Ectodermal cell (in vitro differentiated cells): ENCODE measurements around the gene OR6C74. TPM values are rescaled to one million over a fixed set of nuclear protein-coding genes. Genes with fewer than 3 reads are reported as not detected.

Source experiments
- H3K27ac ChIP-seq: 2 replicates; pipeline ENCODE4 v1.7.0; 2013; ENCODE audit warnings: mild to moderate bottlenecking, low read depth, low read length; ENCODE audit not compliant: insufficient read depth, poor library complexity, severe bottlenecking
- H3K27me3 ChIP-seq: 2 replicates; pipeline ENCODE4 v1.7.0; 2013; ENCODE audit warnings: mild to moderate bottlenecking, low read length; ENCODE audit not compliant: insufficient read depth, control insufficient read depth, poor library complexity, severe bottlenecking
- H3K36me3 ChIP-seq: one replicate; pipeline ENCODE4 v1.7.0; 2013; ENCODE audit warnings: low read length; ENCODE audit not compliant: control insufficient read depth, insufficient read depth
- H3K4me1 ChIP-seq: one replicate; pipeline ENCODE4 v1.7.0; 2013; ENCODE audit warnings: low read length; ENCODE audit not compliant: control insufficient read depth, insufficient read depth
- H3K4me3 ChIP-seq: 2 replicates; pipeline ENCODE4 v1.7.0; 2013; ENCODE audit warnings: low read depth, low read length, control low read depth; ENCODE audit not compliant: insufficient read depth
- H3K9me3 ChIP-seq: 2 replicates; pipeline ENCODE4 v1.7.0; 2013; ENCODE audit warnings: mild to moderate bottlenecking, low read length, moderate library complexity; ENCODE audit not compliant: control insufficient read depth
- WGBS, 2 experiments: methylation state at CpG; one replicate each; pipeline ENCODE4 v1.1.7; 2013; ENCODE audit warnings: missing lambda C conversion rate in 2 of 2; 5-methylcytosine and 5-hydroxymethylcytosine counted together
- polyA plus RNA-seq, 4 experiments: library from polyadenylated mRNA; stranded (reverse); fragments of 50-300 nt; gene quantifications; one replicate each; pipeline ENCODE4 v1.2.3, GENCODE V29; 2013

The OR6C74 gene
- polyA plus RNA-seq (2013, experiment 1 of 4) = not detected
- polyA plus RNA-seq (2013, experiment 2 of 4) = not detected
- not detected for polyA plus RNA-seq (2013, experiment 3 of 4)
- polyA plus RNA-seq (2013, experiment 4 of 4) = not detected

DNA sequence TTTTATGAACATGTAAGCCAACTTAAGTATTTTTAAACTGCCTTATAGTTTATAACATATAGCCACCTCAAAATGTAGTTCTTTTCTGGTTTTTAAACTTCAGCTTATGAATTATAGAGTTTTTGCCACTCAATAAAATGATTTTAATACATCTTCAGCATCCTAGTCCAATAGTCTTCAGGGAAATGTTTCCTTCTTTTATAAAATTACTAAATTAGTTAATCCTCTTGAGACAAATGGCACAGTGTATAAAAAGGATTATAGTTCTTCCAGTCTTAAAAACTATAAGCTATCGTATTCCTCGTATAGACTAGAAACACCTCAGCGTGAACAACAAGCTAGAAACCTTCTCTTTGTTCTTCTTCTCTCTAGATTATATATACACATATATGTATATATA is at the start of gene OR6C74:
TSS of gene OR6C74 (plus strand) at position 301 of the 400 bp plus-strand sequence. CDS start 2,679 bp downstream, outside the sequence.
- Histone ChIP-seq H3K9me3 (no peaks in the 10 kb centered on the region), H3K4me1 (no peaks in the 10 kb centered on the region), H3K36me3 (no peaks in the 10 kb centered on the region), H3K27ac (no peak within 1 kb of the TSS), H3K27me3 (no peaks in the 10 kb centered on the region), H3K4me3 (no peak within 1 kb of the TSS)
- WGBS, 2 experiments = 100% methylated on average over 1 of the region's 3 CpGs; no CpG with 5 or more reads in 1 of the 2 experiments

- H3K4me1 ChIP-seq = no peaks in the 10 kb centered on the region
- H3K27me3 ChIP-seq = no peaks in the 10 kb centered on the region
- no peak within 1 kb of the TSS for H3K4me3 ChIP-seq
- no peak within 1 kb of the TSS for H3K27ac ChIP-seq
- no peaks in the 10 kb centered on the region for H3K36me3 ChIP-seq
- H3K9me3 ChIP-seq = no peaks in the 10 kb centered on the region
- WGBS, 2 experiments = 91 to 95% methylated on average over 1 to 2 of the region's 2 CpGs
Observed at GRCh38 chr12:55220725-55221124, 23.7 kb upstream of the OR6C74 start, which contains the start of gene OR10A7. OR10A7 (plus strand) TSS chr12:55221025; CDS start chr12:55221025, 0 bp downstream.

GRCh38 chr12:55226523-55226922 is 17.9 kb upstream of the OR6C74 start:
- H3K9me3 ChIP-seq = no peaks in the 10 kb centered on the region
- H3K4me1 ChIP-seq = no peaks in the 10 kb centered on the region
- no peaks in the 10 kb centered on the region for H3K36me3 ChIP-seq
- WGBS, 2 experiments = 67 to 75% methylated on average over 1 of the region's 1 CpG
- no peak overlapping the region for H3K27ac ChIP-seq
- H3K4me3 ChIP-seq = no peak overlapping the region
- no peaks in the 10 kb centered on the region for H3K27me3 ChIP-seq

DNA sequence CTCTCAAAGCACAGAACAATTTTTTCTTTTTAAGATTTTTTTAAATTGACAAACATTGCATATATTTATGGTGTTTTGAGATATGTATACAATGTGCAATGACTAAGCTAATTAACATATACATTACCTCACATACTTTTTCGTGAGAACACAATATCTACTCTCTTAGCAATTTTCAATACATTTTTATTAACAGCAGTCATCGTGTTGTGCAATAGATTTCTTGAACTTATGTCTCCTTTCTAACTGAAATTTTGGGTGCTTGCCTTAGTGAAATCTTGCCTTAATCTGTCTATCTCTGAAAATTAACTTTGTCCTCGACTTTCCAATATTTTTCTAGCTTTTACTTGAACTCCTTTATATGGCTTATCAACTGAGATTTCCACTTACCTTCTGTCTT is 16.8 kb upstream of the OR6C74 start:
- WGBS, 2 experiments = 91 to 92% methylated on average over 3 of the region's 3 CpGs
- Histone ChIP-seq H3K9me3 (no peaks in the 10 kb centered on the region), H3K27ac (no peak overlapping the region), H3K4me1 (no peaks in the 10 kb centered on the region), H3K4me3 (no peak overlapping the region), H3K36me3 (no peaks in the 10 kb centered on the region), H3K27me3 (no peaks in the 10 kb centered on the region)

DNA sequence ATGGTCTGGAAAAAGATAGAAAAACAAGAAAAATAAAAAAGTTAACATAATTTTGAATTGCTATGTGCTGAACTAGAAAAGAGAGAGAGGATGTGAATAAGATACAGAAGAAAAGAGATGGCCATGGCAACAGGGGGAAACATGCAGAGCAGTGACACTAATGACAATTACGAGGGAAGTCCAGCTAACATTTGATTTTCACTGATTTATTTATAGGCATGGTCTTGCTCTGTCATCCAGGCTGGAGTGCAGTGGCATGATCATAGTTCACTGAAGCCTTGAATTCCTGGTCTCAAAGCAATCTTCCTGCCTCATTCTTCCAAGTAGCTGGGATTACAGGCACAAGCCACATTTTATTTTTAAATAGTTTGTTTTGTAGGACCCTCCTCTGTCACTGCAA is 1.8 kb downstream of the OR6C74 start:
- no peaks in the 10 kb centered on the region for H3K4me1 ChIP-seq
- WGBS, 2 experiments = 82 to 89% methylated on average over 1 of the region's 1 CpG

GRCh38 chr12:55250944-55251343 is 6.5 kb downstream of the OR6C74 start:
- Histone ChIP-seq H3K4me3 (no peak overlapping the region), H3K27ac (no peak overlapping the region), H3K27me3 (no peaks in the 10 kb centered on the region), H3K36me3 (no peaks in the 10 kb centered on the region), H3K4me1 (no peaks in the 10 kb centered on the region), H3K9me3 (no peaks in the 10 kb centered on the region)
- 89 to 94% methylated on average over 2 to 3 of the region's 3 CpGs for WGBS, 2 experiments

More for the DNA sequence above, 1.8 kb downstream of the OR6C74 start:
- Histone ChIP-seq H3K27ac (no peak overlapping the region), H3K27me3 (no peaks in the 10 kb centered on the region), H3K36me3 (no peaks in the 10 kb centered on the region), H3K4me3 (no peak overlapping the region), H3K9me3 (no peaks in the 10 kb centered on the region)

GRCh38 chr12:55253281-55253680 is 8.9 kb downstream of the OR6C74 start:
- H3K27me3 ChIP-seq = no peaks in the 10 kb centered on the region
- no peak overlapping the region for H3K27ac ChIP-seq
- H3K4me3 ChIP-seq = no peak overlapping the region
- no peaks in the 10 kb centered on the region for H3K36me3 ChIP-seq
- H3K4me1 ChIP-seq = no peaks in the 10 kb centered on the region
- H3K9me3 ChIP-seq = no peaks in the 10 kb centered on the region

DNA sequence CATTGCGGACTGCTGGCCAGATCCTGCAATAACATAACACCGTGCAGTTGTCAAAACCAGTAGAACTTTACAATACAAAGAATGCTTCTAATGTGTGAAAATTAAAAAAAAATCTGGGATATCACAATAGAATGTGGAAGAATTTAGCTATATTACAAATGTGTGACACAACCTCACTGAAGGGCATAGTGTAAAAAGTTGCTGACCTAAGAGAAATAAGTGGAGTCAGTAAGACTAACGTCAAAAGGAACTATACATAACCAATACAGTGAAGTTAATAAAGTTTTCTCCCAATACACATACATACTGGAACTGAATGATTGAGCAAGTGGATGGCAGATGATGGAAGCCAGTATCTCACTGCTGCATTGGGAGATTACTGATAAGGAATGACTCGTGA is 12.4 kb downstream of the OR6C74 start:
- Histone ChIP-seq H3K36me3 (no peaks in the 10 kb centered on the region), H3K9me3 (no peaks in the 10 kb centered on the region), H3K4me1 (no peaks in the 10 kb centered on the region), H3K4me3 (no peak overlapping the region), H3K27ac (no peak overlapping the region), H3K27me3 (no peaks in the 10 kb centered on the region)
- 100% methylated on average over 3 of the region's 4 CpGs; no CpG with 5 or more reads in 1 of the 2 experiments for WGBS, 2 experiments

- Histone ChIP-seq H3K27ac (no peak overlapping the region), H3K36me3 (no peaks in the 10 kb centered on the region), H3K9me3 (no peaks in the 10 kb centered on the region), H3K27me3 (no peaks in the 10 kb centered on the region), H3K4me1 (no peaks in the 10 kb centered on the region), H3K4me3 (no peak overlapping the region)
- WGBS, 2 experiments = 89% methylated on average over 2 of the region's 2 CpGs
Observed at GRCh38 chr12:55258303-55258702, 13.9 kb downstream of the OR6C74 start.

GRCh38 chr12:55280991-55281390 is 36.6 kb downstream of the OR6C74 start:
- Histone ChIP-seq H3K4me3 (no peak overlapping the region), H3K36me3 (no peaks in the 10 kb centered on the region), H3K9me3 (peaks cover 2% of the 10 kb centered on the region), H3K4me1 (no peaks in the 10 kb centered on the region), H3K27me3 (no peaks in the 10 kb centered on the region), H3K27ac (no peak overlapping the region)
- WGBS, 2 experiments = 73 to 94% methylated on average over 2 of the region's 2 CpGs

DNA sequence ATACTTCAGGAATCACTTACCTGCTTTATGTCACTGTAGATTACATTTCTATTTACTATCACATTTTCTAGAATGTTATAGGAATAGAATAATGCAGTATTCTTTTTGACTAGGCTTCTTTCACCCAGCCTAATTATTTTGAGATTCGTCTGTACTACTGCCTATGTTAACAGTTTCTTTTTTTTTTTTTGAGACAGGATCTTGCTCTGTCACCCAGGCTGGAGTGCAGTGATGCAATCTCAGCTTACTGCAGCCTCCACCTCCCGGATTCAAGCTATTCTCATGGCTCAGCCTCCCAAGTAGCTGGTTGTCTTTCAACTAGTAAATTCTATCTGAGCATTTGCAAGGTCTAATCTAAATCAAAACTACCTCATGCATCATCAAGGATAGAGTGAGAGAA is 45.6 kb downstream of the OR6C74 start:
- no peaks in the 10 kb centered on the region for H3K27me3 ChIP-seq
- no peak overlapping the region for H3K4me3 ChIP-seq
- no peak overlapping the region for H3K27ac ChIP-seq
- no peaks in the 10 kb centered on the region for H3K9me3 ChIP-seq
- 73 to 77% methylated on average over 2 of the region's 2 CpGs for WGBS, 2 experiments
- no peaks in the 10 kb centered on the region for H3K4me1 ChIP-seq
- H3K36me3 ChIP-seq = no peaks in the 10 kb centered on the region
